ENCODE data around the gene LDLRAD2. TPM values are rescaled to one million over a fixed set of nuclear protein-coding genes. Genes with fewer than 3 reads are reported as not detected.

The LDLRAD2 gene
- total and polyA plus RNA-seq, 4 donors: 0.12 to 2.7 (median 0.23) TPM; not detected in 1

DNA sequence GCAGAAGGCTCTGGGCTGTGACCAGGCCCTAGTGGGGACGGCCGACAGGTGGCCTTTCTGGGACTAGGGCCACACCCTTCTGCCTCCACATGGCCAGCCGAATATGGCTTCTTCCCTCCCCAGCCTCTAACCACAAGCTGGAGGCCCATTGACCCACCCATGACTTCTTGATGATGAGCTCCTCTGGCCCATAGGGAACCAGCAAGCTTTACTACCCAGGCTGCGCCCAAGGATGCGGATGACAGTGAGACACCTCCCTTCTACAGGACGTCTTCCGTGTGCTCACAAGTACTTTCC is 41.0 kb downstream of the LDLRAD2 start:
- WGBS: 92% methylated on average over 7 of the region's 7 CpGs
- Histone ChIP-seq H3K9ac (ENCODE audit: low read depth in 1 of 2, low read length in 2 of 2) (no peak overlapping the region), H3K4me3 (ENCODE audit: low read depth in 1 of 3, low read length in 3 of 3) (no peak overlapping the region), H3K9me3 (ENCODE audit: control insufficient read depth in 4 of 4, low read length in 3 of 4) (no peaks in the 10 kb centered on the region), H3K27me3 (ENCODE audit: control insufficient read depth in 4 of 4, insufficient read depth in 4 of 4, low read length in 3 of 4) (no peaks in the 10 kb centered on the region), H3K4me1 (ENCODE audit: control insufficient read depth in 4 of 4, insufficient read depth in 4 of 4, low read length in 3 of 4) (peaks cover 0 to 6% (median 0%) of the 10 kb centered on the region in 4 donors), H3K27ac (ENCODE audit: low read depth in 1 of 2, low read length in 2 of 2) (no peak overlapping the region), H3K36me3 (ENCODE audit: control insufficient read depth in 4 of 4, insufficient read depth in 3 of 4, low read depth in 1 of 4, low read length in 3 of 4) (peaks cover 0 to 3% (median under 1%) of the 10 kb centered on the region in 4 donors)
- no peak for DNase-seq (ENCODE audit: low spot score)
- no peak for TF ChIP-seq JUND (IDR thresholded peaks at IDR 0.05)
- TF ChIP-seq FOXA2 (IDR thresholded peaks at IDR 0.05): no peak
- TF ChIP-seq EGR1 (IDR thresholded peaks at IDR 0.05; ENCODE audit: low read depth in 2 of 2): no peak
- no peak for TF ChIP-seq HNF4A (conservative IDR thresholded peaks at IDR 0.05)
- no peak for TF ChIP-seq TAF1 (conservative IDR thresholded peaks at IDR 0.05)
- TF ChIP-seq, protein P1, sequence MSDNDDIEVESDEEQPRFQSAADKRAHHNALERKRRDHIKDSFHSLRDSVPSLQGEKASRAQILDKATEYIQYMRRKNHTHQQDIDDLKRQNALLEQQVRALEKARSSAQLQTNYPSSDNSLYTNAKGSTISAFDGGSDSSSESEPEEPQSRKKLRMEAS (IDR thresholded peaks at IDR 0.05): no peak
- no peak for TF ChIP-seq RXRA (IDR thresholded peaks at IDR 0.05)
- TF ChIP-seq HNF4G (IDR thresholded peaks at IDR 0.05): no peak
- no peak for TF ChIP-seq FOXA1 (IDR thresholded peaks at IDR 0.05)
- TF ChIP-seq, protein P2, sequence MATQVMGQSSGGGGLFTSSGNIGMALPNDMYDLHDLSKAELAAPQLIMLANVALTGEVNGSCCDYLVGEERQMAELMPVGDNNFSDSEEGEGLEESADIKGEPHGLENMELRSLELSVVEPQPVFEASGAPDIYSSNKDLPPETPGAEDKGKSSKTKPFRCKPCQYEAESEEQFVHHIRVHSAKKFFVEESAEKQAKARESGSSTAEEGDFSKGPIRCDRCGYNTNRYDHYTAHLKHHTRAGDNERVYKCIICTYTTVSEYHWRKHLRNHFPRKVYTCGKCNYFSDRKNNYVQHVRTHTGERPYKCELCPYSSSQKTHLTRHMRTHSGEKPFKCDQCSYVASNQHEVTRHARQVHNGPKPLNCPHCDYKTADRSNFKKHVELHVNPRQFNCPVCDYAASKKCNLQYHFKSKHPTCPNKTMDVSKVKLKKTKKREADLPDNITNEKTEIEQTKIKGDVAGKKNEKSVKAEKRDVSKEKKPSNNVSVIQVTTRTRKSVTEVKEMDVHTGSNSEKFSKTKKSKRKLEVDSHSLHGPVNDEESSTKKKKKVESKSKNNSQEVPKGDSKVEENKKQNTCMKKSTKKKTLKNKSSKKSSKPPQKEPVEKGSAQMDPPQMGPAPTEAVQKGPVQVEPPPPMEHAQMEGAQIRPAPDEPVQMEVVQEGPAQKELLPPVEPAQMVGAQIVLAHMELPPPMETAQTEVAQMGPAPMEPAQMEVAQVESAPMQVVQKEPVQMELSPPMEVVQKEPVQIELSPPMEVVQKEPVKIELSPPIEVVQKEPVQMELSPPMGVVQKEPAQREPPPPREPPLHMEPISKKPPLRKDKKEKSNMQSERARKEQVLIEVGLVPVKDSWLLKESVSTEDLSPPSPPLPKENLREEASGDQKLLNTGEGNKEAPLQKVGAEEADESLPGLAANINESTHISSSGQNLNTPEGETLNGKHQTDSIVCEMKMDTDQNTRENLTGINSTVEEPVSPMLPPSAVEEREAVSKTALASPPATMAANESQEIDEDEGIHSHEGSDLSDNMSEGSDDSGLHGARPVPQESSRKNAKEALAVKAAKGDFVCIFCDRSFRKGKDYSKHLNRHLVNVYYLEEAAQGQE (IDR thresholded peaks at IDR 0.05): no peak
- no peak for TF ChIP-seq NR2F2 (IDR thresholded peaks at IDR 0.05)
- no peak for TF ChIP-seq ZBTB33 (IDR thresholded peaks at IDR 0.05)
- TF ChIP-seq YY1 (IDR thresholded peaks at IDR 0.05): no peak
- no peak for TF ChIP-seq ATF3 (IDR thresholded peaks at IDR 0.05)
- TF ChIP-seq RAD21 (IDR thresholded peaks at IDR 0.05): no peak
- no peak for TF ChIP-seq GABPA (IDR thresholded peaks at IDR 0.05 in 1 of 2, conservative IDR thresholded peaks at IDR 0.05 in 1 of 2)
- TF ChIP-seq SP1 (IDR thresholded peaks at IDR 0.05): no peak
- no peak for TF ChIP-seq CTCF (IDR thresholded peaks at IDR 0.05; ENCODE audit: low read depth, low read length, missing input control)
